ENCODE results near the gene CHRNA5. TPM values are rescaled to one million over a fixed set of nuclear protein-coding genes. Genes with fewer than 3 reads are reported as not detected.
A peak's percentile ranks its signal among the peaks of the same experiment; 100 is the strongest.
"Not testable (repeated sequence)": the region's sequence is repeated elsewhere in the genome, so short reads cannot be mapped to it uniquely, and the experiment has no call there.

CHRNA5 gene
- total RNA-seq, 3 donors from 2014 or later: 1.4 to 4.3 (median 3.1) TPM

DNA sequence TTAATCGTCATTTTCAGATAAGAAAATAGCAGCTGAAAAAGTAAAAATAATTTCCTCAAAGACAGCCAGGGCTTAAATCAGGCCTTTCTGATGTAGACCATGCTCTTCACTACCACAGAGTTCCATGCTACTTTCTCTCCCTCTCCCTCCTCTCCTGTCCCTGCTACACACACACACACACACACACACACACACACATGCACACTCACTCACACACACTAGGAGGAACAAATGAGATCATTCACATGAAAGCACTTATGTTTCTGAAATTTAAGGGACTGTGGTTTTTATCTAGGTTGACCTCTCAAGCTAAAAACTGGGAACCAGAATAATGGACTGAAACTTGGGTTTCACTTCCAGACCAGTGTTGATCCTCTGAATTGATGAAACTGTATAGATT lies 29.2 kb upstream of the CHRNA5 start:
- TF ChIP-seq, protein P1, sequence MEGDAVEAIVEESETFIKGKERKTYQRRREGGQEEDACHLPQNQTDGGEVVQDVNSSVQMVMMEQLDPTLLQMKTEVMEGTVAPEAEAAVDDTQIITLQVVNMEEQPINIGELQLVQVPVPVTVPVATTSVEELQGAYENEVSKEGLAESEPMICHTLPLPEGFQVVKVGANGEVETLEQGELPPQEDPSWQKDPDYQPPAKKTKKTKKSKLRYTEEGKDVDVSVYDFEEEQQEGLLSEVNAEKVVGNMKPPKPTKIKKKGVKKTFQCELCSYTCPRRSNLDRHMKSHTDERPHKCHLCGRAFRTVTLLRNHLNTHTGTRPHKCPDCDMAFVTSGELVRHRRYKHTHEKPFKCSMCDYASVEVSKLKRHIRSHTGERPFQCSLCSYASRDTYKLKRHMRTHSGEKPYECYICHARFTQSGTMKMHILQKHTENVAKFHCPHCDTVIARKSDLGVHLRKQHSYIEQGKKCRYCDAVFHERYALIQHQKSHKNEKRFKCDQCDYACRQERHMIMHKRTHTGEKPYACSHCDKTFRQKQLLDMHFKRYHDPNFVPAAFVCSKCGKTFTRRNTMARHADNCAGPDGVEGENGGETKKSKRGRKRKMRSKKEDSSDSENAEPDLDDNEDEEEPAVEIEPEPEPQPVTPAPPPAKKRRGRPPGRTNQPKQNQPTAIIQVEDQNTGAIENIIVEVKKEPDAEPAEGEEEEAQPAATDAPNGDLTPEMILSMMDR (IDR thresholded peaks at IDR 0.05): no peak
- TF ChIP-seq POLR2AphosphoS5 (IDR thresholded peaks at IDR 0.05) (no peak), POLR2A (IDR thresholded peaks at IDR 0.05) (no peak)
- intact Hi-C loops (cut with DNase I; ENCODE audit: low total_unique reads): no loop called here
- no peak for DNase-seq (ENCODE audit: low spot score in 2 of 2)
- Histone ChIP-seq H3K4me3 (no peak overlapping the region), H3K27me3 (no peaks in the 10 kb centered on the region), H3K36me3 (no peaks in the 10 kb centered on the region), H3K9me3 (no peaks in the 10 kb centered on the region), H3K4me1 (no peaks in the 10 kb centered on the region), H3K27ac (no peak overlapping the region)

DNA sequence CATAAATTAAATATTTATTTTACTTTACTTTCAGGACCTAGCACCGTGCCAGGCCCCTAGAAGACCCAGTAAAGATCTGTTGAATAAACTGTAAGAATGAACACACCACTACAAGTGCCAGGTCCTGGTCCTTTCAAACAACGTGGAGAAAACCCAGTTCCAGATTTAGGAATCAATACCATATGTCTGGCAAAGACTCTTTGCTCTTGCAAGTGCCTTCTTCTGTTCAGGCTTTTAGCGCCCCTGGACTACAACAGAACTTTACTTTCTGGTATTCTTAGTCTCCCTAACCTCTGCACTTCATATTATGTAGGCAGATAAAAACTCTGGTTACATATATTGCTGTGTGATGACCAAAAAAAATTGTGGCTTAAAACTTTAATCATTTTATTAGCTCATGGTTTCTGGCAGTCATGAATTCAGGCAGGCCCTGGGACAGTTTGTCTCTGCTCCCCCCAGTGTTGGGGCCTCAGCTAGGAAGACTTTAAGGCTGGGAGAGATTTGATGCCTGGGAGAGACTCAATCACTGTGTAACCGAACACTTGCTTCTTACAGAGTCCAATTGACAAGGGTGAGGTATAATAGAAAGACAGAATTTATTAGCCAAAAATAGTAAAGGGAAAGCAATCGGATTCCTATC lies 27.9 kb upstream of the CHRNA5 start:
- Histone ChIP-seq H3K9me3 (no peaks in the 10 kb centered on the region), H3K4me3 (no peak overlapping the region), H3K4me1 (peaks cover 0 to 6% of the 10 kb centered on the region in 2 donors), H3K27me3 (no peaks in the 10 kb centered on the region), H3K36me3 (no peaks in the 10 kb centered on the region), H3K27ac (peak overlapping the region in 1 of 2 donors; percentile 57)
- DNase-seq (ENCODE audit: low spot score in 2 of 2): no peak
- intact Hi-C loops (cut with DNase I; ENCODE audit: low total_unique reads): no loop called here
- TF ChIP-seq, protein P1 (IDR thresholded peaks at IDR 0.05): no peak

DNA sequence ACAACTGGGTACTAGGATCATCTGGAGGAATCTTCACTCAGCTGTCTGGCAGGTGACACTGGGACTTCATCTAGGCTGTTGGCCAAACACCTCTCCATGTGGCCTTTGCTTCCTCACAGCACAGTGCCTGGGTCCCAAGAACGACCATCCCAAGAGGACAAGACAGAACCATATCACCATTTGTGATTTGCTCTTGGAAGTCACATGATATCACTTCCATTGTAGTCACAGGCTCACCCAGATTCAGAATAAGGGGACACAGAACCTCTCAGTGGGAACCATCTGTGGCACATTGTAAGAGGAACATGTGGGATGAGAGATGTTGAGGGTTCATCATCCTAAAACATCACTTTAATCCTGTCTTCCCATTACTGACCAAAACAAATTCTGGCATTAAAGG lies 27.0 kb upstream of the CHRNA5 start:
- H3K4me1 ChIP-seq: peaks cover 0 to 6% of the 10 kb centered on the region in 2 donors
- peak overlapping the region in 1 of 2 donors; percentile 57 for H3K27ac ChIP-seq
- TF ChIP-seq, protein P1 (IDR thresholded peaks at IDR 0.05): no peak
- TF ChIP-seq POLR2A (IDR thresholded peaks at IDR 0.05) (no peak), POLR2AphosphoS5 (IDR thresholded peaks at IDR 0.05) (no peak)
- no peaks in the 10 kb centered on the region for H3K27me3 ChIP-seq
- H3K36me3 ChIP-seq: no peaks in the 10 kb centered on the region
- H3K9me3 ChIP-seq: no peaks in the 10 kb centered on the region
- intact Hi-C loops (cut with DNase I; ENCODE audit: low total_unique reads): no loop called here
- DNase-seq (ENCODE audit: low spot score in 2 of 2): no peak
- no peak overlapping the region for H3K4me3 ChIP-seq

DNA sequence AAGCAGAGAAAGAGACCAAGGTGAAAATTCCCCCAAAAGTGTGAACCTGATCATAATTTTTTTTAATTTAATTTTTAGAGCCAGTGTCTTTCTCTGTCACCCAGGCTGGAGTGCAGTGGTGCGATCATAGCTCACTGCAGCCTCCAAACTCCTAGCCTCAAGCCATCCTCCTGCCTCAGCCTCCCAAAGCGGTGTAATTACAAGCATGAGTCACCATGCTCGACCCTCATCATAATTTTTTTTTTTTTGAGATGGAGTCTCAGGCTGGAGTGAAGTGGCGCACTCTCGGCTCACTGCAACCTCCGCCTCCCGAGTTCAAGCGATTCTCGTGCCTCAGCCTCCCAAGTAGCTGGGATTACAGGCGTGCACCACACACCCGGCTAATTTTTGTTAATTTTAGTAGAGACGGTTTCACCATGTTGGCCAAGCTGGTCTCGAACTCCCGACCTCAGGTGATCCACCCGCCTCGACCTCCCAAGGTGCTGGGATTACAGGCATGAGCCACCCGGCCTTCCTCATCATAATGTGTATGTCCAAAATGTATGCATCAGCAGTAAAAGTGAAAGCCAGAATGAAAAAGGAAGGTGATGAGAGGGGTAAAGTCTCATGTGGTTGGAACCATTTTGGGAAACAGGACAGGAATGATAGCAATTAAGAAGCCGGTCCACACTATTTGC lies 25.7 kb upstream of the CHRNA5 start:
- H3K36me3 ChIP-seq; H3K4me1 ChIP-seq; DNase-seq (ENCODE audit: low spot score in 2 of 2); H3K9me3 ChIP-seq; H3K27me3 ChIP-seq; intact Hi-C loops (cut with DNase I; ENCODE audit: low total_unique reads): not testable (repeated sequence)
- H3K27ac ChIP-seq: peak overlapping the region; percentile 95 to 96
- H3K4me3 ChIP-seq: peak overlapping the region; percentile 70 to 89 (median 85)

DNA sequence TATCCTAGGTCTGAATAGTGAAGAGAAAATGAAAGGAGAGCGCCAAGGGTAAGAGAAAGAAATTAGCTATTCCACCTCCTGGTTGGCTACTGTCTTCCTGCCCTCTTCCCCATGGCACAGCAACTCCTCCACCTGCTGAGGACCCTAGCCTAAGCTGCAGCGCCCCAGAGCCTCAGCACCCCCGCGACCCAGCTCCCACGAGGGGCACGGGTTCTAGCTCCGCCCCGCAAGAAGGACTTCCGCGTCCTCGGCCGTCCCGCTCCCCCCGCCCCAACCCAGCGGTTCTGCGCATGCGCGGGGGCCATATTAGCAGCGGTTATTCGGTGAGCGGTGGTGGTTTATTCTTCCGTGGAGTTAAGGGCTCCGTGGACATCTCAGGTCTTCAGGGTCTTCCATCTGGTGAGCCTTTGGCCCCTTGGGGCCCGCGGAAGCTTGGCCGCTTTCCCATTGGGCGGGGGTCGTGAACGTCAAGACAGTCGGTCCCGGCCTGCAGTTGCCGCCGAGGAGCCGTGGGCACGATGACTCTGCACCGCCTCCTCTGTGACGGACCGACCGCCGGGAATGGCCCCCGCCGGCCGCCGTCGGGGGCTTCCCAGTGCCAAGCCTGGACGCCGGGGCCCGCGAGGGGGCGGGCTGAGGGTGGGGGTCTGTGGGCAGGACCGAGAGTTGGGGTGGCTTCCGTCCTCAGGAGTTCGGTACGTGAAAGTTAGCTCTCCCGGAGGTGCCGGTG lies 25.0 kb upstream of the CHRNA5 start, which contains the start of gene PSMA4:
Gene PSMA4, plus strand, starts transcription at position 304 of the 730 bp plus-strand sequence. CDS start 1,484 bp downstream, outside the sequence.
- H3K4me1 ChIP-seq: peaks cover 0 to 6% of the 10 kb centered on the region in 2 donors
- no peaks in the 10 kb centered on the region for H3K9me3 ChIP-seq
- peak within 1 kb of the TSS; percentile 95 to 96 for H3K27ac ChIP-seq
- TF ChIP-seq, protein P1 (IDR thresholded peaks at IDR 0.05): no peak
- TF ChIP-seq POLR2A (IDR thresholded peaks at IDR 0.05) (peak; percentile 82), POLR2AphosphoS5 (IDR thresholded peaks at IDR 0.05) (peak; percentile 76 to 91 (median 78))
- peak; percentile 86 to 92 for DNase-seq (ENCODE audit: low spot score in 2 of 2)
- H3K36me3 ChIP-seq: no peaks in the 10 kb centered on the region
- no peaks in the 10 kb centered on the region for H3K27me3 ChIP-seq
- intact Hi-C loops (cut with DNase I; ENCODE audit: low total_unique reads): no loop called here
- H3K4me3 ChIP-seq: peak within 1 kb of the TSS; percentile 70 to 89 (median 85)
